Activated T-helper 2 cell treated with anti-CD3 and anti-CD28 coated beads, Interferon-gamma antibody, Interleukin-2, Interleukin-4, amounts not matched to agents 10 μg/mL and 5 μg/mL and 100 μg/mL, durations not matched to agents 14 hours and 24 hours and 36 hours (primary cell): Measurements from ENCODE around the gene RNASEH2C. TPM values are rescaled to one million over a fixed set of nuclear protein-coding genes. Genes with fewer than 3 reads are reported as not detected.
"Not testable (repeated sequence)": the region's sequence is repeated elsewhere in the genome, so short reads cannot be mapped to it uniquely, and the experiment has no call there.

Source experiments
- DNase-seq: peaks from one replicate; pipeline ENCODE4 v3.0.0; 2021; ENCODE audit warnings: low spot score
- H3K27ac Mint-ChIP-seq: one replicate; pipeline ENCODE4 v1.8.0; 2021; ENCODE audit warnings: mixed read lengths
- H3K27me3 Mint-ChIP-seq: one replicate; pipeline ENCODE4 v1.8.0; 2021; ENCODE audit warnings: low read depth, mixed read lengths
- H3K36me3 Mint-ChIP-seq: one replicate; pipeline ENCODE4 v1.8.0; 2021; ENCODE audit warnings: low read depth, mixed read lengths
- H3K4me1 Mint-ChIP-seq: one replicate; pipeline ENCODE4 v1.8.0; 2021; ENCODE audit warnings: low read depth, mixed read lengths
- H3K4me3 Mint-ChIP-seq: one replicate; pipeline ENCODE4 v1.8.0; 2021; ENCODE audit warnings: low read depth, mild to moderate bottlenecking, moderate library complexity, mixed read lengths
- H3K9me3 Mint-ChIP-seq: one replicate; pipeline ENCODE4 v1.8.0; 2021; ENCODE audit warnings: mixed read lengths
- intact Hi-C: fragments of 100-400 bp; cut with micrococcal nuclease; formaldehyde crosslinking; loops from one replicate; pipeline ENCODE4 v1.15.1; 2023
- total RNA-seq: library from RNA; stranded (reverse); gene quantifications from 2 replicates; pipeline ENCODE4 v1.2.3, GENCODE V29; 2022

The RNASEH2C gene
- total RNA-seq, 1 donor from 2014 or later: 85.0 TPM

DNA sequence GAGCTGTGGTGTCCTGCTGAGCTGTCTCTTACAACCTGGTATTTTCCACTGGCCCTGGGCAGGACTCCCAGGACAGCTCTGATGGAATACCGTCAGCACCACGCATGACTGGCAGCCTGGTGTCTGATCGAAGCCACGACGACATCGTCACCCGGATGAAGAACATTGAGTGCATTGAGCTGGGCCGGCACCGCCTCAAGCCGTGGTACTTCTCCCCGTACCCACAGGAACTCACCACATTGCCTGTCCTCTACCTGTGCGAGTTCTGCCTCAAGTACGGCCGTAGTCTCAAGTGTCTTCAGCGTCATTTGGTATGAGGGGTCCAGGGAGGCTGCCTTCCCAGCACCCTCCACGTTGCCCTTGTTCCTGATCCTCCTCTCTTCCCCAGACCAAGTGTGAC is 6.2 kb downstream of the RNASEH2C start:
- Mint-ChIP-seq H3K4me3 (peak overlapping the region; percentile 54), H3K9me3 (no peaks in the 10 kb centered on the region), H3K27ac (no peak overlapping the region)

DNA sequence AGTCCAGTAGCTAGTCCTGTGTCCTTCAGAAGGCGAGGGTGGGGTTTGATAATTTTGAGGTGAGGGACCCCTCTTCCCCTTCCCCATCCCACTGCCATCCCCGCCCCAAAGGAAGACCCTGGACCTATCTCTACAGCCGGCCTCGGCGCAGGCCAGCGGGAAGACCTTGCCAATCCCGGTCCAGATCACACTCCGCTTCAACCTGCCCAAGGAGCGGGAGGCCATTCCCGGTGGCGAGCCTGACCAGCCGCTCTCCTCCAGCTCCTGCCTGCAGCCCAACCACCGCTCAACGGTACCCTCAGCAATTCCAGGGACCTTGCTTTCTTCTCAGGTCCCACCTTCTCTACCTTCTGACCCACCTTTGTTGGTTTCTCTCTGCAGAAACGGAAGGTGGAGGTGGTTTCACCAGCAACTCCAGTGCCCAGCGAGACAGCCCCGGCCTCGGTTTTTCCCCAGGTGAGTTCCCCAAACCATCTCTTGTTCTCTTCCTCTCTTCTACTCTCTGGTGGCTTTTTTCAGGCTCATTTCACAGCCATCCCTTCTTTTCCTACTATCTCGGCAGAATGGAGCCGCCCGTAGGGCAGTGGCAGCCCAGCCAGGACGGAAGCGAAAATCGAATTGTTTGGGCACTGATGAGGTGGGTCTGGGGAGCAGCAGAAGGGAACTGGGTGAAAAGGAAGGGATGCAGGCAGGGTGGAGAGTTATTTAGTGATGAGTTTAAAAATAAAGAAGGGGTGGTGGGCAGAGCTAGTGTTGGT is 7.2 kb downstream of the RNASEH2C start:
- Mint-ChIP-seq H3K4me1 (peaks cover 24% of the 10 kb centered on the region), H3K9me3 (no peaks in the 10 kb centered on the region), H3K36me3 (peaks cover 55% of the 10 kb centered on the region), H3K27ac (no peak overlapping the region), H3K27me3 (no peaks in the 10 kb centered on the region), H3K4me3 (peak overlapping the region; percentile 89)
- intact Hi-C loops: loop anchor here (2.0 to 5.0 kb wide), 4 partner anchors 59 to 289 kb away; partner anchors contain the start of genes BANF1, CFL1, EIF1AD and FAM89B
- no peak for DNase-seq

More for the DNA sequence above, 6.2 kb downstream of the RNASEH2C start:
- intact Hi-C loops: loop anchor here (5.0 kb wide), 3 partner anchors 58 to 288 kb away; partner anchors contain the start of genes BANF1, EIF1AD, FAM89B and ZNRD2
- no peak for DNase-seq
- no peaks in the 10 kb centered on the region for H3K27me3 Mint-ChIP-seq
- H3K36me3 Mint-ChIP-seq: peaks cover 65% of the 10 kb centered on the region
- H3K4me1 Mint-ChIP-seq: peaks cover 32% of the 10 kb centered on the region

DNA sequence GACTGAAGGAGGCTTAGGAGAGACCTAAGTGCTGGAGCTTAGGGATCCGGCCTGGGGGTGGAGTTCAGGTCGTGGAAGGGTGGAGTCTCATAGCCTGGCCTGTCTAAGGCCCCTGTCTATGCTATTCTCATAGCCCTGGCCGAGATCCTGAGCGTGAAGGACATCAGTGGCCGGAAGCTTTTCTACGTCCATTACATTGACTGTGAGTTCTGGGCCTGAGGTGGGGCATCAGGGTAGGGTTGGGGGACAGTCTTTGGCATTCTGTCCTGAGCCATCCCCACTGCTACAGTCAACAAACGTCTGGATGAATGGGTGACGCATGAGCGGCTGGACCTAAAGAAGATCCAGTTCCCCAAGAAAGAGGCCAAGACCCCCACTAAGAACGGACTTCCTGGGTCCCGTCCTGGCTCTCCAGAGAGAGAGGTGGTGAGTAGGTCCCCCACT is 7.9 kb downstream of the RNASEH2C start:
- DNase-seq: no peak
- intact Hi-C loops: loop anchor here (1.0 to 5.0 kb wide), 6 partner anchors 8 to 290 kb away; partner anchors contain the start of genes BANF1, CFL1, EIF1AD and FAM89B
- no peaks in the 10 kb centered on the region for H3K9me3 Mint-ChIP-seq

DNA sequence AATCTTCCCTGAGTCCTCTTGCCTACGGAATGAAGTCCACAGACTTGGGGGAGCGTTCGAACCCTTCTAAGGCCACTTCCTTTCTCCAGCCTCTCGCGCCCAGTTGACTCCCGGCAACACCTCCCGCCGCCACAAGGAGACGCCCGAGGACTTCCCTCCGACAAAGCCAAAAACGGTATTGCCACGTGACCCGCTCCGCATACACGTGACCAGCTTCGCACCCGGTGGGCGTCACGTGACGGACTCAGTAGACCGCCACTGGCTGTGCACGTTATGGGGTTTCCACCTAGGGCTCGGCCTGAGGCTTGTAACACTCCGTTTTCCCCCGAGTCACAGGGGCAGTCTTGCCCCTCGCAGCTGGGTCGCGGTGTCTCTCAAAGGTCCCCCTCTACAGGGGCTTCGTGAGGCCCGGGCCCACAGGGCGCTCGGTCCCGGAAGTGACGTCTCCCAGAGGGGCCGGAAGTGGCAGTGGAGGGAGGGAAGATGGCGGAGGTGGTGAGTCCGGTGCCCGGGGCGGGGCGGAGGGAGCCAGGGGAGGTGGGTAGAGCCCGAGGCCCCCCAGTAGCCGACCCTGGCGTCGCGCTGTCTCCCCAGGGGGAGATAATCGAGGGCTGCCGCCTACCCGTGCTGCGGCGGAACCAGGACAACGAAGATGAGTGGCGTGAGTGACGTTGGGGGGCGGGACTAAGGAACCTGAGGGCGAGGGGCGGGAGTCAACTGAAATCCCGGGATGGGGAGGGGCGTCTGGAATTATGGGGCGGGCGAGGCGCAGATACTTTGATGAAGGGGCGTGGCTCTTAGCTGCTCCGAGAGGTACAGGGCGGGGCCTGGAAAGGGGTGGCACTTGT is 8.6 kb downstream of the RNASEH2C start, which contains the start of gene KAT5:
KAT5 (plus strand) TSS at position 468 of the 848 bp plus-strand sequence; CDS start at position 484, 16 bp downstream.
- intact Hi-C loops: loop anchor here (1.0 to 5.0 kb wide), 6 partner anchors 8 to 290 kb away; partner anchors contain the start of genes BANF1, CFL1, EIF1AD and FAM89B
- Mint-ChIP-seq H3K9me3 (no peaks in the 10 kb centered on the region), H3K27me3 (no peaks in the 10 kb centered on the region), H3K4me3 (peak within 1 kb of the TSS; percentile 89), H3K36me3 (peaks cover 41% of the 10 kb centered on the region), H3K4me1 (peaks cover 25% of the 10 kb centered on the region), H3K27ac (peak within 1 kb of the TSS; percentile 91)
- DNase-seq: peak; percentile 99

More for the DNA sequence above, 7.9 kb downstream of the RNASEH2C start:
- Mint-ChIP-seq H3K36me3 (peaks cover 47% of the 10 kb centered on the region), H3K4me1 (peaks cover 24% of the 10 kb centered on the region), H3K27ac (peak overlapping the region; percentile 91), H3K4me3 (peak overlapping the region; percentile 89), H3K27me3 (no peaks in the 10 kb centered on the region)

DNA sequence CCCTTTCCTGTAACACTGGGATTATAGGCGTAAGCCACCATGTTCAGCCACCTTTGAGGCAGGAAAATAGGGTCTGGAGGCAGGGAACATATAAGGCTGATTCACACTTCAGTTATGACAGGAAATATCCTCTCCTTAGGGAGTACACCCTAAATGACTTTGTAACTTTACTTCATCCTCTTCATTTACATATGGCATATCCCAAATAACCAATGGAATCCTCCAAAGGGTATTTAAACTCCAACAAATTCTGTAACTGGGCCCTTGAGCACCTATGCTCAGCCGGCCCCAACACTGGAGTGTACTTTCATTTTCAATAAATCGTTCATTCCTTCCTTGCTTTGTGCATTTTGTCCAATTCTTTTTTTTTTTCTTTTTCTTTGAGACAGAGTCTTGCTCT is 10.2 kb downstream of the RNASEH2C start:
- H3K27ac Mint-ChIP-seq: no peak overlapping the region
- H3K9me3 Mint-ChIP-seq: no peaks in the 10 kb centered on the region
- H3K27me3 Mint-ChIP-seq: no peaks in the 10 kb centered on the region
- no peak overlapping the region for H3K4me3 Mint-ChIP-seq
- no peak for DNase-seq
- peaks cover 26% of the 10 kb centered on the region for H3K4me1 Mint-ChIP-seq
- intact Hi-C loops: loop anchor here (5.0 kb wide), 3 partner anchors 62 to 292 kb away; partner anchors contain the start of genes BANF1, EIF1AD, FAM89B and ZNRD2
- peaks cover 28% of the 10 kb centered on the region for H3K36me3 Mint-ChIP-seq

DNA sequence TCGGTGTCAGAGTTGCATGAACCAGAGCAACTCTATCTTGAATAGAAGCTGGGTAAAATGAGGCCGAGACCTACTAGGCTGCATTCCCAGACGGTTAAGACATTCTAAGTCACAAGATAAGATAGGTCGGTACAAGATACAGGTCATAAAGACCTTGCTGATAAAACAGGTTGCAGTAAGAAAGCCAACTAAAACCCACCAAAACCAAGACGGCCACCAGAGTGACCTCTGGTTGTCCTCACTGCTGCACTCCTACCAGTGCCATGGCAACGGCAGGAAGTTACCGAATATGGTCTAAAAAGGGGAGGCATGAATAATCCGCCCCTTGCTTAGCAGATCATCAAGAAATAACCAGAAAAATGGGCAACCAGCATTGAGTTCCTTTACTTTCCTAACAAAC is 10.9 kb downstream of the RNASEH2C start:
- Mint-ChIP-seq H3K9me3 (no peaks in the 10 kb centered on the region), H3K4me3 (no peak overlapping the region), H3K27me3 (no peaks in the 10 kb centered on the region), H3K4me1 (peaks cover 26% of the 10 kb centered on the region), H3K27ac (no peak overlapping the region), H3K36me3 (peaks cover 21% of the 10 kb centered on the region)
- no peak for DNase-seq
- intact Hi-C loops: loop anchor here (5.0 kb wide), 3 partner anchors 63 to 293 kb away; partner anchors contain the start of genes BANF1, EIF1AD, FAM89B and ZNRD2

DNA sequence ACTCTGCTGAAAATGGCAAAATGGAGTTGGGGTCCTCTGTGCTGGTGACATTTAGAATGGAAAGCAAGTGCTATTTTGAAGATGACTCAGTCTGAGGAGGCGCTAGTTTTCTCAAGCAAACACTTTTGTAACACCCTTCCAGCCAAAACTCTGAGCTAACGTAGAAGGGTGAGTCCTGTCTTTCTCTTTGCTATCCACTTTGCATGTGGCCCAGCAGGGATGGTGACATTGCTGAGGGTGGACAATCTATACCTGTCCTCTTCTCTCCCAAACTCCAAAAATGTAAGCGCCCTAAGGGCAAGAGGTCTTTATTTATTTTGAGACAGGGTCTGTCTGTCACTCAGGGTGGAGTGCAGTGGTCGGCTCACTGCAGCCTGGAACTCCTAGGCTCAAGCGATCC is 12.1 kb downstream of the RNASEH2C start:
- no peak overlapping the region for H3K4me3 Mint-ChIP-seq
- DNase-seq: no peak

DNA sequence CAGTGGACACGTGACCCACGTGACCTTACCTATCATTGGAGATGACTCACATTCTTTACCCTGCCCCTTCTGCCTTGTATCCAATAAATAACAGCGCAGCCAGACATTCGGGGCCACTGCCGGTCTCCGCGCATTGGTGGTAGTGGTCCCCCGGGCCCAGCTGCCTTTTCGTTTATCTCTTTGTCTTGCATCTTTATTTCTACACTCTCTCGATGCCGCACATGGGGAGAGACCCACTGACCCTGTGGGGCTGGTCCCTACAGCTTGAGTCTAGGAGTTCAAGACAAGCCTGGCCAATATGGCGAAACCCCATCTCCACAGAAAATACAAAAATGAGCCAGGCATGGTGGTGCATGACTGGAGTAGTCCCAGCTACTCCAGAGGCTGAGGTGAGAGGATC is 13.6 kb downstream of the RNASEH2C start:
- H3K36me3 Mint-ChIP-seq, DNase-seq, H3K27ac Mint-ChIP-seq, H3K27me3 Mint-ChIP-seq, H3K9me3 Mint-ChIP-seq, H3K4me3 Mint-ChIP-seq, intact Hi-C loops: not testable (repeated sequence)
- peaks cover 13% of the 10 kb centered on the region for H3K4me1 Mint-ChIP-seq

More for the DNA sequence above, 12.1 kb downstream of the RNASEH2C start:
- intact Hi-C loops: no loop called here
- Mint-ChIP-seq H3K36me3 (peaks cover 10% of the 10 kb centered on the region), H3K4me1 (peaks cover 20% of the 10 kb centered on the region), H3K27ac (no peak overlapping the region), H3K9me3 (no peaks in the 10 kb centered on the region), H3K27me3 (peaks cover 2% of the 10 kb centered on the region)

DNA sequence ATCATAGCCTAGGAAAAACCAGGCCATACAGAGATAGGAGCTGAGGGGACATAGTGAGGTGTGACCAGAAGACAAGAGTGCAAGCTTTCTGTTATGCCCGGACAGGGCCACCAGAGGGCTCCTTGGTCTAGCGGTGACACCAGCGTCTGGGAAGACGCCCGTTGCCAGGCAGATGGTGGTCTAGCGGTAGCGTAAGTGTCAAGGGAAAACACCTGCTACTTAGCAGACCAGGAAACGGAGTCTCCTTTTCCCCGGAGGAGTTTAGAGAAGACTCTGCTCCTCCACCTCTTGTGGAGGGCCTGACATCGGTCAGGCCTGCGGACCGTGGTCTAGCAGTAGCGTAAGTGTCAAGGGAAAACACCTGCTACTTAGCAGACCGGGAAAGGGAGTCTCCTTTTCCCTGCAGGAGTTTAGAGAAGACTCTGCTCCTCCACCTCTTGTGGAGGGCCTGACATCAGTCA is 14.3 kb downstream of the RNASEH2C start:
- not testable (repeated sequence) for H3K27ac Mint-ChIP-seq, H3K4me3 Mint-ChIP-seq, H3K27me3 Mint-ChIP-seq, H3K9me3 Mint-ChIP-seq, H3K36me3 Mint-ChIP-seq
- intact Hi-C loops: loop anchor here (1.0 kb wide), 1 partner anchor 283 kb away; no protein-coding TSS in a partner anchor
- peaks cover 13% of the 10 kb centered on the region for H3K4me1 Mint-ChIP-seq
- DNase-seq: peak; percentile 67

DNA sequence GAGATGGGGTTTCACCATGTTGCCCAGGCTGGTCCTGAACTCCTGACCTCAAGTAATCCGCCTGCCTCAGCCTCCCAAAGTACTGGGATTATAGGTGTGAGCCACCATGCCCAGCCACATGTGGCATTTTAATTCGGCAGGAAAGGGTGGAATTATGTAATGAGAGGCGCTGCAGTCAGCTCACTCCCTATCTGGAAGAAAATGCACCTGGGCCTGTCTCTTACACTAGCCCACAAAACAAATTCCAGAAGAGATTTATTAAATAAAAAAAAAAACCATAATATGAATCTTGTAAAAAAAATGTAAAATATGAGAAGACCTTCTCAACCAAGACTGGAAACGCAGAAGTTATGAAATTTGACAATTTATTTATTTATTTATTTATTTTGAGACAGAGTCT is 16.8 kb downstream of the RNASEH2C start:
- intact Hi-C loops: no loop called here
- H3K36me3 Mint-ChIP-seq: no peaks in the 10 kb centered on the region
- no peaks in the 10 kb centered on the region for H3K9me3 Mint-ChIP-seq
- peaks cover 7% of the 10 kb centered on the region for H3K4me1 Mint-ChIP-seq
- no peak overlapping the region for H3K27ac Mint-ChIP-seq
- no peak for DNase-seq
- peaks cover 15% of the 10 kb centered on the region for H3K27me3 Mint-ChIP-seq
- H3K4me3 Mint-ChIP-seq: no peak overlapping the region

DNA sequence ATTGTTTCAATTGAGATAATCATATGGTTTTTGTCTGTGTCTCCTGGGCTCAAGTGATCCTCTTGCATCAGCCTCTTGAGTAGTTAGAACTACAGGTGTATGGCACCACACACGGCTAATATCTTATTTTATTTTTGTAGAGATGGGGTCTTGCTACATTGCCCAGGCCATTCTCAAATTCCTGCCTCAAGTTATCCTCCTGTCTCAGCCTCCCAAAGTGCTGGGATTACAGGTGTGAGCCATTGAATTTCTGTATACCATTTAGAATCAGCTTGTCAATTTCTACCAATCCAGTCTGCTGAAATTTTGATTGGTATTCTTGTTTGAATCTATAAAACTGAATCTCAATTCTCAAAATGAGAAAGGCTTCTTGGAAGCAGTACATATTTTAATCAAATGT is 18.9 kb downstream of the RNASEH2C start:
- H3K36me3 Mint-ChIP-seq: no peaks in the 10 kb centered on the region
- DNase-seq: no peak
- H3K9me3 Mint-ChIP-seq: no peaks in the 10 kb centered on the region
- no peak overlapping the region for H3K27ac Mint-ChIP-seq
- H3K4me3 Mint-ChIP-seq: no peak overlapping the region
- peaks cover 3% of the 10 kb centered on the region for H3K4me1 Mint-ChIP-seq
- H3K27me3 Mint-ChIP-seq: peaks cover 15% of the 10 kb centered on the region
- intact Hi-C loops: no loop called here

DNA sequence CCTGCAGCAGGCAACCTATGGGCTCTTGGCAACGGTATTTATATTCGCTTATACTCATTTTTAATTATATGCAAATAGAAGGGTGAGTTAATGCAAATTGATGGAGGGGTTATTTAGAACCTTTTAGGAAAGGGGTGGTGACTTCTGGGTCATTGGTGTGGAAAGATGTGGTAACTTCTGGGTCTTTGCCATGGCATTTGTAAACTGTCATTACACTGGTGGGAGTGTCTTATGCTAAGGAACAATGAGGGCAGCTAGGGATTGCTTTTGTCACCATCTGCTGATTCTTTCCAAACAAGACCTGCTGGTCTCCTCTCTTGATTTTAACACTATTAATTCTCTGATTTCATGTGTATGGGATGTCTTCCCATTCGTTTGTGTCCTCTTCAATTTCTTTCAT is 20.2 kb downstream of the RNASEH2C start:
- Mint-ChIP-seq H3K36me3 (no peaks in the 10 kb centered on the region), H3K27me3 (peaks cover 15% of the 10 kb centered on the region), H3K27ac (no peak overlapping the region), H3K4me1 (no peaks in the 10 kb centered on the region), H3K4me3 (no peak overlapping the region), H3K9me3 (no peaks in the 10 kb centered on the region)
- intact Hi-C loops: no loop called here
- no peak for DNase-seq
